Vagina (tissue), 2 donors: Measurements from ENCODE around the gene SRRM2.

Experiments used
- CTCF ChIP-seq, 3 experiments: fragments of 450-650 bp in 2 of 3; fragments of 200-600 bp in 1 of 3; sonication (generic) in 1 of 3; IDR thresholded peaks; one replicate each; pipeline ENCODE4 v1.5.1; 2017 to 2019; ENCODE audit warnings: antibody characterized with exemption in 3 of 3, mild to moderate bottlenecking in 2 of 3, moderate library complexity in 2 of 3
- POLR2AphosphoS5 ChIP-seq, 2 donors: sonication (generic); formaldehyde crosslinking; IDR thresholded peaks; one replicate each; pipeline ENCODE4 v1.9.0; 2017; ENCODE audit warnings: antibody characterized with exemption in 2 of 2, mild to moderate bottlenecking in 2 of 2, low read depth in 1 of 2; ENCODE audit not compliant: insufficient read depth in 1 of 2

- TF ChIP-seq CTCF (IDR thresholded peaks at IDR 0.05) (no peak), POLR2AphosphoS5 (IDR thresholded peaks at IDR 0.05; ENCODE audit: insufficient read depth in 1 of 2, low read depth in 1 of 2) (no peak)
Observed at GRCh38 chr16:2814551-2815298, 62.3 kb downstream of the SRRM2 start.
